ENCODE results near the gene MDM2. TPM values are rescaled to one million over a fixed set of nuclear protein-coding genes. Genes with fewer than 3 reads are reported as not detected.

The MDM2 gene
- total and polyA plus RNA-seq, 2 of the 13 experiments (the other 11 are each of a cell fraction or from before 2014, with no cell fraction given), result 29.3 to 314 TPM

DNA sequence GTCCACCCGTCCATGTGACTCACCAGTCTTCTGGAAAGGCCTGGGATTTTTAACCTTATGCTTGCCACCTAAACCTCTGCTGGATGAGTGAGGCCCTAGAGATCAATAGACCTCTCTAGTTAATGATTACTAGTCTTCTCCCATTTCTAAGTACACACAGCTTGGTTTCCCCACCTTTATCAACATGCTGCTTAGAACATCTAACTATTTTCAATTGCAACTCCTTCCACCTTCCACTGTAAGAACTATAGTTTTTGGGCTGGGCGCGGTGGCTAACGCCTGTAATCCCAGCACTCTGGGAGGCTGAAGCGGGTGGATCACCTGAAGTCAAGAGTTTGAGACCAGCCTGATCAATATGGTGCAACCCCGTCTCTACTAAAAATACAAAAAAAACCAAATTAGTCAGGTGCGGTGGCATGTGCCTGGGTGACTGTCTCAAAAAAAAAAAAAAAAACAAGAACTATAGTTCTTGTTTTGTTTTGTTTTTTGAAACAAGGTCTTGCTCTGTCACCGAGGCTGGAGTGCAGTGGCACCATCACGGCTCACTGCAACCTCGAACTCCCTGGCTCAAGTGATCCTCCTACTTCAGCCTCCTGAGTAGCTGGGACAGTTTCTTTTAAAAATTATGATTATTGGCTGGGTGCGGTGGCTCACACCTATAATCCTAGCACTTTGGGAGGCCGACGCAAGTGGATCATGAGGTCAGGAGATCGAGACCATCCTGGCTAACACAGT is 18.7 kb upstream of the MDM2 start:
- POLR2A ChIA-PET, result interaction anchor here (1.2 to 9.2 kb wide), 5 partner anchors 11 to 43 kb away, joined by 7 to 184 read pairs (median 51); partner anchors contain the start of genes MDM2 and SLC35E3
- TF ChIP-seq ZSCAN21 (CRISPR knock-in tag; IDR thresholded peaks at IDR 0.05; ENCODE audit: borderline replicate concordance) (no peak), SOX13 (IDR thresholded peaks at IDR 0.05) (no peak), SOX13 (CRISPR knock-in tag; conservative IDR thresholded peaks at IDR 0.05 in 1 of 2, IDR thresholded peaks at IDR 0.05 in 1 of 2) (peak in 1 of 2 experiments; percentile 67; a peak in 1 of 4 replicates), ZFP36L2 (CRISPR knock-in tag; IDR thresholded peaks at IDR 0.05) (no peak), HNRNPK (IDR thresholded peaks at IDR 0.05; ENCODE audit: low read depth, low read length, poor library complexity, severe bottlenecking) (no peak), NPAS2 (CRISPR knock-in tag; IDR thresholded peaks at IDR 0.05; ENCODE audit: borderline replicate concordance) (no peak), HOXA7 (CRISPR knock-in tag; IDR thresholded peaks at IDR 0.05) (no peak), PAX8 (CRISPR knock-in tag; IDR thresholded peaks at IDR 0.05; ENCODE audit: borderline replicate concordance) (no peak), TARDBP (CRISPR knock-in tag; IDR thresholded peaks at IDR 0.05) (no peak), CHCHD3 (CRISPR knock-in tag; IDR thresholded peaks at IDR 0.05) (no peak), TEAD3 (CRISPR knock-in tag; optimal IDR thresholded peaks at IDR 0.05; ENCODE audit: borderline replicate concordance) (no peak), POGZ (CRISPR knock-in tag; IDR thresholded peaks at IDR 0.05) (peak; percentile 9; the same call in 1 of the 2 replicates), MTF1 (CRISPR knock-in tag; IDR thresholded peaks at IDR 0.05) (no peak), ZBTB1 (CRISPR knock-in tag; IDR thresholded peaks at IDR 0.05; ENCODE audit: borderline replicate concordance) (no peak), NKX3-1 (CRISPR knock-in tag; IDR thresholded peaks at IDR 0.05) (no peak; the same call in 1 of the 2 replicates), POLR2AphosphoS2 (IDR thresholded peaks at IDR 0.05; ENCODE audit: low read depth, low read length) (no peak), CREM (IDR thresholded peaks at IDR 0.05) (peak; percentile 62), CREM (CRISPR knock-in tag; IDR thresholded peaks at IDR 0.05) (no peak)
- TF ChIP-seq, protein P1, sequence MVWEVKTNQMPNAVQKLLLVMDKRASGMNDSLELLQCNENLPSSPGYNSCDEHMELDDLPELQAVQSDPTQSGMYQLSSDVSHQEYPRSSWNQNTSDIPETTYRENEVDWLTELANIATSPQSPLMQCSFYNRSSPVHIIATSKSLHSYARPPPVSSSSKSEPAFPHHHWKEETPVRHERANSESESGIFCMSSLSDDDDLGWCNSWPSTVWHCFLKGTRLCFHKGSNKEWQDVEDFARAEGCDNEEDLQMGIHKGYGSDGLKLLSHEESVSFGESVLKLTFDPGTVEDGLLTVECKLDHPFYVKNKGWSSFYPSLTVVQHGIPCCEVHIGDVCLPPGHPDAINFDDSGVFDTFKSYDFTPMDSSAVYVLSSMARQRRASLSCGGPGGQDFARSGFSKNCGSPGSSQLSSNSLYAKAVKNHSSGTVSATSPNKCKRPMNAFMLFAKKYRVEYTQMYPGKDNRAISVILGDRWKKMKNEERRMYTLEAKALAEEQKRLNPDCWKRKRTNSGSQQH (CRISPR knock-in tag; IDR thresholded peaks at IDR 0.05; ENCODE audit: low read depth), result no peak

More for the DNA sequence above, 18.7 kb upstream of the MDM2 start:
- H4K20me1 ChIP-seq (ENCODE audit: insufficient read depth, low read length), result no peaks in the 10 kb centered on the region
- 34% methylated on average over 14 of the region's 14 CpGs for WGBS (ENCODE audit: low lambda C conversion rate)
- CTCF ChIA-PET (ENCODE audit: low intra/inter-chr PET ratio, low total read pairs), result no interaction called here
- intact Hi-C loops (cut with micrococcal nuclease; ENCODE audit: unreplicated experiment), result loop anchor here (2.0 kb wide), 1 partner anchor 15 kb away; no protein-coding TSS in a partner anchor
- H2AFZ ChIP-seq (ENCODE audit: low read length), result no peak overlapping the region
- peak overlapping the region; percentile 74 for H3K9ac ChIP-seq (ENCODE audit: insufficient read depth, low read depth, low read length)
- peaks cover 78% of the 10 kb centered on the region for H3K4me1 ChIP-seq (ENCODE audit: insufficient read depth, low read length)
- peak; percentile 95 for DNase-seq (ENCODE audit: low spot score)
- ATAC-seq, result peak; percentile 89
- FAIRE-seq, result peak; percentile 43
- H3K36me3 ChIP-seq (replicated peaks in 1 of 2; ENCODE audit: control insufficient read depth in 1 of 2, insufficient read depth in 2 of 2, low read length in 2 of 2), result no peaks in the 10 kb centered on the region
- H3K79me2 ChIP-seq (ENCODE audit: insufficient read depth, low read length), result peaks cover 7% of the 10 kb centered on the region
- H3K4me2 ChIP-seq (ENCODE audit: low read depth, low read length), result peak overlapping the region; percentile 80
- H3K9me3 ChIP-seq (ENCODE audit: low read length), result no peaks in the 10 kb centered on the region
- H3K4me3 ChIP-seq (replicated peaks in 1 of 3; ENCODE audit: insufficient read depth in 1 of 3, low read depth in 2 of 3, low read length in 3 of 3), result peak overlapping the region; percentile 28 to 52 (median 32)
- in situ Hi-C loops (cut with HindIII; ENCODE audit: extremely low pct_ligation_motif_present, low pct_unique_long_range_greater_than_20kb), result no loop called here
- no peaks in the 10 kb centered on the region for H3K27me3 ChIP-seq (ENCODE audit: control insufficient read depth in 1 of 2, insufficient read depth in 2 of 2, low read length in 2 of 2)
- peak overlapping the region; percentile 91 for H3K27ac ChIP-seq (ENCODE audit: extremely low read length, insufficient read depth, low read length)
- BruUV-seq (replicated peaks), result no TSS peak

Data from HepG2 (cell line).